GM18861 (cell line): ENCODE measurements around the gene TAOK3.
A peak's percentile ranks its signal among the peaks of the same experiment; 100 is the strongest.
"Not testable (repeated sequence)": the region's sequence is repeated elsewhere in the genome, so short reads cannot be mapped to it uniquely, and the experiment has no call there.

ENCODE experiments used
- ATAC-seq: cut with Tn5 transposase; IDR thresholded peaks from one replicate; pipeline ENCODE4 v1.9.1; 2021; ENCODE audit not compliant: unreplicated experiment

Gene TAOK3

DNA sequence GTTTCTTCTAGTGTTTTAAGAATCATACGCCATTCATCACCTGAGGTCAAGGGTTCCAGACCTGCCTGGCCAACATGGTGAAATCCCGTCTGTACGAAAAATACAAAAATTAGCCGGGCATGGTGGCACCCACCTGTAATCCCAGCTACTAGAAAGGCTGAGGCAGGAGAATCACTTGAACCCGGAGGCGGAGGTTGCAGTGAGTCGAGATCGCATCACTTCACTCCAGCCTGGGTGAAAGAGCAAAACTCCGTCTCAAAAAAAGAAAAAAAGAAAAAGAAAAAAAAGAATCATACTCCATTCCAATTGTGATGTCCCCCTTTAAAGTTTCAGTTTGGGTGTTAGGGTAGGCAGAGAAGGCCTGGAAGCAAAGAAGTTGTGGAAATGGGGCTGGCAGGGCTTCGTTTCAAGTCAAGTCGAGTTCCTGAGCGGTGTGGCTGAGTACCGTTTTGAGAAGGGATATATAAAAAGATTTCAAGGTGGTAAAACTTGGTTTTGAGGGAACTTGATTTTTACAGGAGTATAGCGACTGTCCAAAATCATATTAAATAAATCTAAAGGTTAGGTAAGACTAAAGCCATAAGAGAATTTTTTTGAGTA, 1.5 kb upstream of the TAOK3 start:
- ATAC-seq = no peak

DNA sequence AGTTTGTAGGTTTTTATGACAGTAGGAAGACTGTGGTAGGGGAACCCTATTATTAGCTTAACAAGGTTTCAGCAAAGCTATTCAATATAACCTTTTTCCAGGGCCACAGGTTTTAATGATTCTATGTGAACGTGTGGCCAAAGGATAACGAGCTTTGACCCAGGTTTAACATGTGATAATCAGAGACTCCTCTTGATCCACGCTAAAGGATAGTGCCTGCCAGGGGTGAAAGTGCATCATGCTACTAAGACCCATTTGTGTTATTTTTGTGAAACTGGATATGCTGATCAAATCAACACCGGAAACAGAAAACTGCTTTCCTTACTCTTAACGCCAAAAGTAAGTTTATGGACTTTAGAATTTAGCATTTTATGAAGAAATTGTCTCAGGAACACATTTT, 909 bp upstream of the TAOK3 start:
- no peak for ATAC-seq

DNA sequence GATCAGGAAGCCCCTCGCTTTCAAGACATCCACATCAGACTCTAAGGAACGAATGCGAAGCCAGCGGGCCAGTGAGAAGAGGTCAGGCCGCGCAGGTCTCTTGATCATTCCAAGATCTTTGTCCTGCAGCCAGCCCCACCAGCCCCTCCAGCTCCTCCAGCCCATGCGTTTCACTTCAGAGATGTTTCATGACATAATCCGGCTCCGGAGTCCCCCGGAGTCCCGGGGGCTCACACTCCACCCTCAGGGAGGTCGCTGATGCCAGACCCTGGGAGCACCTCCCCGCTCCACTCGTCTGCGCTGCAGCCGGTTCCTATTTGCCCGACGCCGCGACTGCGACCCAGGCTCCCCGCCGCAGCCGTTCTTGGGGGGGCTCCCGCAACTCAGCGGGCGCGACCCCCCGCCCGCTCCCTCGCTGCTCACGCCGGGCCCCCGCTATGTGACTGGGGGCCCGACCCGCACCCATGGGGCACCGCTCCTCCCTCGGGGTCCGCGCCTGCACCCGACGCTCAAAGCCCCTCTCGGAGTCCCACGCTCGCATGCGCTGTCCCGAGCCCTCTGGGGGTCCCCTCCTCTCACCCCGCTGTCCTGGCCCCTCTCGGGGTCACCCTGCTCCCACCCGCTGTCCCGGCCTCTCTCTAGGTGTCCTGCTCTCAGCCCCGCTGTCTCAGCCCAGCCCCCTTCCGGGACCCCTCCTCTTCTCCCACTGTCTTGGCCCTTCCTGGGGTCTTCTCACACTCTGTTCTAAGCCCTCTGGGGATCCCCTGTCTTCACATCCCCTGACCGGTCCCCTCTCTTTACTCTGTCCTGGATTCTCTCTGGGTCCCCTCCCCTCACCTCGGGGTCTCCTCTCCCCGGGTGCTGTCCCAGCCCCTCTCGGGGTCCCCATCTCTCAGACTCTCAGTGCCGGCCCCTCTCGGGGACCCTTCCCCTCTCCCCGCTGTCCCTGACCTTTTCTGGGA, 1.1 kb downstream of the TAOK3 start:
- ATAC-seq = no peak

DNA sequence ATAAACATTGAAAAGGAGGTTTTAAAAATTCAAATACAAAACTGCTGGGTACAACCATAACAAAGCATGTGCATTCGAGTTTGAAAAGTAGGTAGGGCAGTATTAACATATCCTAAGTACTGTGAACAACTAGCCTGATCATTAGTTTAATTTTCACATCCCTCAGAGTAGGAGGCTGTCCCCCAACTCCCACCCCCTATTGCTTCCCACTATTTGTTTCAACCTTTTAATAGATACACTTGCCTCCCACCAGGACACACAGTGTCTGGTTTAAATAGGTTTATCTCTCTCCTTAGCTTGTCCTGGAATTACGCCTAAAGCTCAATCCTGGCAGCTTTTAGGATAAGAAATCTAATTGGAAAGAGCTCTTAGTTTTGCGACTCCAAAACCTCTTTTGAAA, 2.1 kb downstream of the TAOK3 start:
- ATAC-seq = no peak

DNA sequence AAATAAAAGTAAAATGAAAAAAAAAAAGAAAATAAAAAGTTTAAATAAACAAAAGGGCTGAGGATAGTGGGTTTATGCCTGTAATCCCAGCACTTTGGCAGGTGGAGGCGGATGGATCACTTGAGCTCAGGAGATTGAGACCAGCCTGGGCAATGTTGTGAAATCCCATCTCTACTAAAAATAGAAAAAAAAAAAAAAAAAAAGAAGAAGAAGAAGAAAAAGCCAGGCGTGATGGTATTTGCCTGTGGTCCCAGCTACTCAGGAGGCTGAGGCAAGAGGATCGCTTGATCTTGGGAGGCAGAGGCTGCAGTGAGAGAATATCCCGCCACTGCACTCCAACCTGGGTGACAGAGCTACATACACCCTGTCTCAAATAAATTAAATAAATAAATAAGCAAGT, 3.9 kb downstream of the TAOK3 start:
- no peak for ATAC-seq

DNA sequence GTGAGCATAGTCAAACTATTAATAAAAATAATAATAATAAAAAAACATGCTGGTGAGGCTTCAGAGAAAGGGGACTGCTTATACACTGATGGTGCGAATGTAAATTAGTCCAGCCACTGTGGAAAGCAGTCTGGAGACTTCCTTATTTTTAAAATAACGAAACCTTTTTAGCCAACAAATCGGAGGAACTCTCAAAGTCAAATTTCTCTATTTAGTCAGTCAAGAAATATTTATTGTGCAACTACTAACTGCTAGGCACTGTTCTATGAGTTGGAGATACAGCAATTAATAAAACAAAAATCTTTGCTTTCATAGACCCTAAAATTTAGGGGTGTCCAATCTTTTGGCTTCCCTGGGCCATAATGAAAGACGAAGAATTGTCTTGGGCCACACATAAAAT, 10.8 kb downstream of the TAOK3 start:
- ATAC-seq = no peak

DNA sequence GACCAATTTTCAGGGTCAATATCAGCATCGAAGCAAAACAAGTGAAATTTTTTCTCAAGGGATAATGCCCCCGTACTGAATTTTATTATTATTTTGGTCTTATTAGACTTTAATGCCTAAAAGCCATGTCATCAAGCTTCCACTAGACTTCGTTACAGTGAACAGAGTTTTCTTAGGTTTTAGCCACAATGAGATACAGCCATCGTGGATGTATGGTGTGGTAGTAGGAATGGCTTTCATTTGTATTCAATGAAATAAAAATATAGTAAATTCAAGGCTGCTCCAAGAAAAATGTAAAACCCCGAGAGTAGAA, 11.7 kb downstream of the TAOK3 start:
- ATAC-seq = no peak

DNA sequence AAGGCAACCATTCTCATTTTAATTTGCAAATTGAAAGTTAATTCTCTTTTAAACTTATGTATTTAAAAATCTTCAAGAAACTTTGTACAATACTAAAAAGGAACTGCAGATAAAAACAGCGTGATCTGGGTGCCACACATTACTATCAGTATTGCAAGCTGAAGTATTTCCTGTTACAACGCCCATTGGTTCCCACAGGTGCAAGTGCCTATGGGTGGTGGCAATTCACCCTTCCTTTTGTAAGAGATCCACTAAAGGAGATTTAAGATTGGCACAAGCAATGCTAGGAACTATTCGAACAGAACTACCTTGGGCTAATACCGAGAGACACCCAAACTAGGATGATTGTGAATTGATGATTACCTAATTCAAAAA, 13.2 kb downstream of the TAOK3 start:
- ATAC-seq = no peak

DNA sequence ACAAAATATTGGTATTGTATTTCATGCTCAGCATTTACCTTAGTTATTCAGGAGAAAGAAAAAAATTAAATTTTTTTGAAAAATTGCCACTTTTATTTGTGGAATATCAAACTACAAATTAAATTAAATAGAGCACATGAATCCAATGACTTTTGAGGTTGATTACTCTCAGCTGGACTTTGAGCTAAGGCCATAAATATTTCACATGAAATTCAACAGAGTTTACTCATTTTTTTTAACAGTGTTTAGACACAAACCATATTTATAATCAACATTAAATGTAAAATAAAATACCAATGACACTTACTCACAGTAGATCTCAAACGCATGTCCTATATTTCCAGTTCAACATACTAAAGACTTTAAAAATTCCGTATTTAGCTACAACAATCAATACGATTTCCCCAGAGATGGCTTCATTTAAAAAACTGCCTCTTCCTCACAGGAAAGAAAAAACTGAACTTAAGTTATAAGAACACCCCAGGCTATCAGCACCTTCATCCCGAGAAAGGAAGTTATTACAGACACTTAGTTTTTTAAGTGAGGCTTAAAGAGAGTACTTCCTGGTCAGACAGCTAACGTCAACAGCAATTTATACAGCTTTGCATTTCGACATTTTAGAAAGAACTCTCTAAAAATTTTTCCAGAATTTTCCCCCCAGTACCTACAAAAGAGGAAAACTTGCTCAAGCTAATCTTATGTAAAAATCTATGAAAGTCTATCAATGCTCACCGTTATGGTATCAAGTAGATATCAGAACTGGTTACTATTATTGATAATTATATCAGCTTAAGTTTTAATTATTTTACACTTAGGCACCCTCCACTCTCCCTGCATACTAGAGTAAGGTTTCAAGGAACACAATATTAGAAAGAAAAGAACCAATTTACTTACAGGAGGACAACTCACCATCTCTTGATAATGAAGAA, 13.8 kb downstream of the TAOK3 start:
- no peak for ATAC-seq

DNA sequence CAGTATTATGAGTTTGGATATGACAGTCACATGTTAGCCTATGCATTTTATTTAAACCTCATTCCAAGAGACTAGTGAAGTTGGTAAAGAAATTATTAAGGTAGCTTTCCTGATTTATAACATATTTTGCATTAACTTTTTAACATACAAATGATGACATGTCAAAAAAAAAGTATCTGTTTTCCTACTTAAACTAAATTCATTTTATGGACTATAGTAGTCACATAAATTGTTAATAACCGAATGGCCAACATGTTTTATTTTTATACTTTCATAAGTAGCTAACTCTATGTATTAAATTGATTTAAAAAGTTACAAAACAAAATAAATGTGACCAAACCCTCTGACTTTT, 14.7 kb downstream of the TAOK3 start:
- ATAC-seq = no peak

DNA sequence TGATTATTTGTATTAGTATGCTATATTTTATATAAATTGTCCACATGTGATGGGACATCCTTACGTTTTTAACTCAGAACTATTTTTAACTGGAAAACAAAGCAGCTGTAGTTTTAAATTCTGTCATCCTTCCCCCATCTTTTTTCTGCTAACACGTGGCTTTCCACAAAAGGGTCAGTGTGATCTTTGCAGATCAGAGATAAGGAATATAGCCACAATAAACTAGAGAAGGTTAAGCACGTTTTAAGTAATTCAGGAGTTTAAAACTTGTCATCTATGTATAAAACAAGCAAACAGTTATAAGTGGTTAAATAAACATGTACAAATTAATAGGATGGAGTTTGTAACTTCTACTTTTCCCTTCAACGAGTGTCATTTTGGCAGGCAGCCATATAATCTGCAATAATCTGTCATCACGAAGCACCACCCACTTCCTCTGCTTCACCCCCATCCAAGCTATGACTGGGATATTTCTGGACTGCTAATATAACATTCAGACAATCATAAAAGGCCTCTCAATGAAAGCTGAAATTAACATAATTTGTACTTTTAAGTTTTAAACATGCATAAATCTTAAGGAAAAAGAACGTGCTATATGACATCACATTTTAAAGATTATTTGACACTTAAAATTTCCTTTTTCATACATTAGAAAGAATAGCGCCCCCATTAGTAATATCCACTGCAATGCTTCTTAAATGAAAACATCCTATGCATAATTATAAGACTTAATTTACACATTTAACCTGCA, 15.3 kb downstream of the TAOK3 start:
- ATAC-seq = peak; percentile 40

DNA sequence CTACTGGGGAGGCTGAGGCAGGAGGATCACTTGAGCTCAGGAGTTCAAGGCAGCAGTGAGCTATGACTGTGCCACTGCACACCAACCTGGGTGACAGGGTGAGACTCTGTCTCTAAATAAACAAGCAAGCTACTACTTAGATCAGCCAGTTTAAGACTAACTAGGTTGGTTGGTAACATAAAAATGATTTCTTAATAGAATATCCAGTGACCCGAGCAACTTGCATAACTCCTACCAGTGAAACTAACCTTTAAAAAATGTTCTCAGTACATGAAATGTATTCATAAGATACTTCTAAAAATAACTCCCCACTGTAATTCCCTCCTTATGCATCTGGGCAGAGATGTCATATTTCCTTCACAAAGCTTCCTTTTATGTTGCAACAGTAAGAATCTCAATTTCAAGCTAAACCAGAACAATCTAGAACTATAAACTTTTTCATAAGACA, 15.9 kb downstream of the TAOK3 start:
- no peak for ATAC-seq

DNA sequence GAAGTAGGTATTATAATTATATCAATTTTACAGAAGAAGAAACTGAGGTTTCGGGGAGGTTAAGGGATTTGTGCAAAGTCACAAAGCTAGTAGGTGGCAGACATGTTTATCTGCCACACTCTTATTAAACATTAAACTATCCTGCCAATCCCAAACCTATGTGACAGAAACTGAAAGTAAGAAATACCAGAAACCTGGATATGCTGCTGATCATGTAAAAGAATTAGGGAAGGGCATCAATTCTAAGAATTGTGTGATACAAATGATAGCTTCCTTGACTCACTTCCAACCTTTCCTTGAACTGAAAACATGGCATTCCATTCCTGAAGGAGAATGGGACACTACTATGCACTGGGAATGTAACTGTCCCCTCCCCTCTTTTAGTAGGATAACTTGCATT, 16.9 kb downstream of the TAOK3 start:
- ATAC-seq = no peak

DNA sequence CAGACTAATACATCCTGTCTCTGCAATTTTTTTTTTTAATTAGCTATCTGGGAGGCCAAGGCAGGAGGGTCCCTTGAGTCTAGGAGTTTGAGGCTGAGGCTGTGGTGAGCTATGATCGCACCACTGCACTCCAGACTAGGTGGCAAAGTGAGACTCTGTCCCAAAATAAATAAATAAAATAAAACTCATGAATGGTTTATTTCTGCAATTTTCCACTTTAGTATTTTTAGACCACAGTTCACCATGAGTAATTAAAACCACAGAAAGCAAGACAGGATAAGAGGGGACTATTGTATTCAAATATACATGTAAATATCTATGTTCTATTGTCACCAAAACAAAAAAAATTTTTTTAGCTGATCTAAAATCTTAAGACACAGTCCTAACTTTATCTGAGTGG, 17.8 kb downstream of the TAOK3 start:
- ATAC-seq = no peak

DNA sequence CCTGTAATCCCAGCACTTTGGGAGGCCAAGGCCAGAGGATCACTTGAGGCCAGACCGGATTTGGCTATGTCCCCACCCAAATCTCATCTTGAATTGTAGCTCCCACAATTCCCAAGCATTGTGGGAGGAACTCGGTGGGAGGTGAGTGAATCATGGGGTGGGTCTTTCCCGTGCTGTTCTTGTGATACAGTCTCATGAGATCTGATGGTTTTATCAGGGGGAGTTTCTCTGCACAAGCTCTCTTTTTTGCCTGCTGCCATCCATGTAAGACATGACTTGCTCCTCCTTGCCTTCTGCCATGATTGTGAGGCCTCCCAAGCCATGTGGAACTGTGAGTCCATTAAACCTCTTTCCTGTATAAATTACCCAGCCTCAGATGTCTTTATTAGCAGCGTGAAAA, 18.2 kb downstream of the TAOK3 start:
- not testable (repeated sequence) for ATAC-seq

DNA sequence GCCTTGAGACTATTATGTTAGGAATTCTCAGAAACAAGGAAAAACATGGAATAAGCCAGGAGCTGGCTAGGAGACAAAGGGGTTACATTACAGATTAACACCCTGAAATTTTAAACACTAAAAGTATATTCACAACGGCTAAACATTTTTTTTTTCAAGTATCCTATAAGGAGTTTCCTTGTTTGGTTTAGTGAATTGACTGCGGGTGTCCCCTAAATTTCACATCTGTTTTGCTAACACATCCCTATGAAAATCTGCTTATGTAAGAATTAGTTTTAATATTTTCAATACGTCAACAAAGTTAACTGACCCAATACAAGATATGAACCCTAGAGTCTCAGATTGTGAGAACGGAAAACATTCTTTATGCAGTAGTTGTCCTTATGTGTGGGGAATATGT, 19.0 kb downstream of the TAOK3 start:
- no peak for ATAC-seq

DNA sequence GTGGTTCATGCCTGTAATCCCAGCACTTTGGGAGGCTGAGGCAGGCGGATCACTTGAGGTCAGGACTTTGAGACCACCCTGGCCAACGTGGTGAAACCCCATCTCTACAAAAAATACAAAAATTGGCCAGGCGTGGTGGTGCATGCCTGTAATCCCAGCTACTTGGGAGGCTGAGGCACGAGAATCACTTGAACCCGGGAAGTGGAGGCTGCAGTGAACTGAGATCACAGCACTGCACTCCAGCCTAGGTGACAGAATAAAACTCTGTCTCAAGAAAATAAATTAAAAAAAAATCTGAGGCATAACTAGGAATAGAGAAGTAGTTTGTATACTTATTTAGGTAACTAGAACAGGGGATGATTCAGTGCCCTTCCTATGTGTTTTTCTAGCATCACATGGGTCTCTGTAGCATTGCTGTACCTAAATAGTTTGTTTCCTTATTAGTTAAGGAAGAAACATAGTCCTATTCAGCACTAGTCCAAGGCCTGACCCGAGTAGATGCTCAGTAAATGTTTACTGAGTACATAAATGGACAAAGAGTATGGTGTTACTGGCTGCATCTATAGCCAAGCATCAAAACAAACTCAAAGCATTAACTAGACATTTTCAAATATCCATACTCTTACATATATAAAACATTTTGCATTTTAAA, 21.7 kb downstream of the TAOK3 start:
- ATAC-seq = no peak

DNA sequence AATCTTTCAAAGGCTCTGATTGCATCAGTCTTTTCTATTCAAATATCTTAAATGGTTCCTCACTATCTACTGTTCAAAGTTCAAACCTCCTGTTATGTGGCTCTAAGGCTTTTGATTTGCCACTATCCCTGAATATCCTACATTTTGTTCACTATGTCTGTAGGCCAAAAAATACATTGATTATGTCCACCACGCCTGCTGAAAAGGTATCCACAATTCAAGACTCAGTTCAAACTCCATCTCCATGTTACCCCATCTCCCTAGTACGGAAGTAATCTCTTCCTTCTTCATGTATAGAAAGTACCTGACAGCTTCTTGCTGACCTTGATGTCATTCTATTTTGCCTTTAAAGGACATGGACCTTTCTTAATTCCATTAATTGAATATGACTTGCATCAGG, 24.8 kb downstream of the TAOK3 start:
- no peak for ATAC-seq

DNA sequence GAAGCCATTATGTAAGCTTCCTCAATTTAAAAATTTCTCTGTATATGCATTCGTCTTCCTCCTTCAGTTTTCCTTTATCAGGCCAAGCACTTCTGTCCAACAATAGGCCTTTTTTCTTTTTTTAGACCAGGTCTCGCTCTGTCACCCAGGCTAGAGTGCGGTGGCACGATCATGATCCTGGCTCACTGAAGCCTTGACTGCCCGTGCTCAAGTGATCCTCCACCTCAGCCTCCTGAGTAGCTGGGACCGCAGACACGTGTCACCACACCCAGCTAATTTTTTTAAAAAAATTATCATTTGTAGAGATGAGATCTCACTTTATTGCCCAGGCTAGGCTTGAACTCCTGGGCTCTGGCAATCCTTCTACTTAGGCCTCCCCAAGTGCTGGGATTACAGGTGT, 25.8 kb downstream of the TAOK3 start:
- ATAC-seq = peak; percentile 60

DNA sequence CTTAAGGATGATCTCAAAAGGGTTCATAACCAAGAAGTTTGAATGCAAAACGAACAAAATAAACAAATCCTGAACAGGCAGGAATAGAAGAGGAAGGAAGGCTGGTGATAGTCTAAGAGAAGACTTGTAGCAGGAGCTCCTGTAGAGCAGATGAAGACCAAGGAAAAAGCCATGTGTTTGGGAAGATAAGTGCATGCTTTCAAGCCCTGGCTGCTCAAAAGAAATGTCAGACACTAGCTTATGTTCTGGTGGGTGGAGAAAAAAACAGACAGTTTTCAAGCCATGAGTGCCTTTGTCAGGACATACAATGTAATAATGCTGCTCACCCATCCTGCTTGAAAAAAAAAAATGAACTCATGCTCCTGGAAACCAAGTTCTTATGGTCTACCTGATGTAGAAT, 27.4 kb downstream of the TAOK3 start:
- ATAC-seq = no peak

DNA sequence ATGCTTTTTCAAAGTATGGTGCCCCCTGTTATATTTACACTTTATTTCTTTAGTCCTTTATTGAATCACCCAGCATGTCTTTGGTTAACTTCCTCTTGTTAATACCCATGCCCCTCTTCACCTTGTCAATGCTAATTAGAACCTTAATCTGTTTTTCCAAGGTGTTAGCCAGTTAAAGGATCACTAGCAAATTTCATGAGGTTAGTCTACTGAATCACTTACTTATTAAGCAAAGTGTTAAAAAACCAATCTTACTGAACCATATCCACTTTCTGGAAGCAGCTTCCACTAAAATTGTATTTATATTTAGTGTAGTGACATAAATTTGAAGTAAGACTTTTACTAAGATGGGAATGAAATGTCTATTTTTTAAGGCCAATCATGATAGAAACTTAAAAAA, 27.9 kb downstream of the TAOK3 start:
- no peak for ATAC-seq
